SK-N-SH treated with all-trans-retinoic acid at 6 μM for 48 hours (cell line): Measurements from ENCODE around the gene USP5.

Source experiments
- ATAC-seq: fragments of 200-7000 bp; cut with Tn5 transposase; 3 replicates; pipeline ENCODE4 v1.9.1; 2020; ENCODE audit warnings: mild to moderate bottlenecking, moderate library complexity
- ARNTL ChIP-seq: fragments of 450-650 bp; formaldehyde crosslinking; IDR thresholded peaks from 2 replicates; pipeline ENCODE4 v1.5.0; 2020; ENCODE audit warnings: low read depth, mild to moderate bottlenecking, moderate library complexity, borderline replicate concordance
- BACH2 ChIP-seq: fragments of 250-450 bp; sonication (Bioruptor Pico); IDR thresholded peaks from 2 replicates; pipeline ENCODE4 v1.9.0; 2021; ENCODE audit warnings: mild to moderate bottlenecking, borderline replicate concordance
- CREB5 ChIP-seq: fragments of 250-450 bp; sonication (Bioruptor Pico); IDR thresholded peaks from 2 replicates; pipeline ENCODE4 v1.5.1; 2020; ENCODE audit warnings: low read depth, mild to moderate bottlenecking, moderate library complexity
- ESRRG ChIP-seq: fragments of 250-450 bp; sonication (Bioruptor Pico); IDR thresholded peaks from 2 replicates; pipeline ENCODE4 v1.6.1; 2021; ENCODE audit warnings: mild to moderate bottlenecking
- GLIS3 ChIP-seq: fragments of 250-450 bp; sonication (Bioruptor Pico); IDR thresholded peaks from 2 replicates; pipeline ENCODE4 v1.5.0; 2020; ENCODE audit warnings: mild to moderate bottlenecking, moderate library complexity
- ISL1 ChIP-seq: fragments of 250-450 bp; sonication (Bioruptor Pico); IDR thresholded peaks from 2 replicates; pipeline ENCODE4 v2.1.2; 2022; ENCODE audit warnings: mild to moderate bottlenecking, moderate library complexity
- OSR1 ChIP-seq: fragments of 250-450 bp; sonication (Bioruptor Pico); IDR thresholded peaks from 2 replicates; pipeline ENCODE4 v1.8.0; 2022; ENCODE audit warnings: moderate library complexity, mild to moderate bottlenecking, inconsistent platforms
- PATZ1 ChIP-seq: fragments of 250-450 bp; sonication (Bioruptor Pico); IDR thresholded peaks from 2 replicates; pipeline ENCODE4 v1.8.0; 2020; ENCODE audit warnings: mild to moderate bottlenecking, moderate library complexity, borderline replicate concordance
- POU6F1 ChIP-seq: fragments of 250-450 bp; sonication (Bioruptor Pico); IDR thresholded peaks from 2 replicates; pipeline ENCODE4 v1.8.0; 2021; ENCODE audit warnings: low read depth, mild to moderate bottlenecking, moderate library complexity, borderline replicate concordance
- PPARA ChIP-seq: fragments of 250-450 bp; sonication (Bioruptor Pico); IDR thresholded peaks from 2 replicates; pipeline ENCODE4 v1.5.0; 2020; ENCODE audit warnings: mild to moderate bottlenecking, borderline replicate concordance
- RARB ChIP-seq: fragments of 250-450 bp; sonication (Bioruptor Pico); IDR thresholded peaks from 2 replicates; pipeline ENCODE4 v1.8.0; 2021; ENCODE audit warnings: mild to moderate bottlenecking, moderate library complexity
- SNAI2 ChIP-seq: fragments of 250-450 bp; sonication (Bioruptor Pico); IDR thresholded peaks from 2 replicates; pipeline ENCODE4 v1.5.0; 2020; ENCODE audit warnings: mild to moderate bottlenecking, moderate library complexity
- TCF4 ChIP-seq: fragments of 250-450 bp; sonication (Bioruptor Pico); IDR thresholded peaks from 2 replicates; pipeline ENCODE4 v1.8.0; 2021; ENCODE audit warnings: mild to moderate bottlenecking, moderate library complexity, borderline replicate concordance
- TOX ChIP-seq: fragments of 250-450 bp; sonication (Bioruptor Pico); IDR thresholded peaks from 2 replicates; pipeline ENCODE4 v1.8.0; 2021; ENCODE audit warnings: mild to moderate bottlenecking, moderate library complexity, borderline replicate concordance
- TSHZ2 ChIP-seq: fragments of 250-450 bp; sonication (Bioruptor Pico); IDR thresholded peaks from 2 replicates; pipeline ENCODE4 v1.5.0; 2020; ENCODE audit warnings: mild to moderate bottlenecking, moderate library complexity
- ZC3H10 ChIP-seq: fragments of 250-450 bp; sonication (Bioruptor Pico); IDR thresholded peaks from 2 replicates; pipeline ENCODE4 v1.5.1; 2021; ENCODE audit warnings: mild to moderate bottlenecking, moderate library complexity
- ZFP3 ChIP-seq: fragments of 250-450 bp; sonication (Bioruptor Pico); IDR thresholded peaks from 2 replicates; pipeline ENCODE4 v1.5.0; 2020; ENCODE audit warnings: mild to moderate bottlenecking, moderate library complexity
- ZNF565 ChIP-seq: fragments of 450-650 bp; formaldehyde crosslinking; conservative IDR thresholded peaks from 2 replicates; pipeline ENCODE4 v1.5.0; 2020; ENCODE audit warnings: low read depth, mild to moderate bottlenecking, moderate library complexity
- ZNF70 ChIP-seq: fragments of 450-650 bp; formaldehyde crosslinking; IDR thresholded peaks from 2 replicates; pipeline ENCODE4 v1.5.0; 2020; ENCODE audit warnings: mild to moderate bottlenecking, moderate library complexity
- ZNF8 ChIP-seq: fragments of 450-650 bp; formaldehyde crosslinking; IDR thresholded peaks from 2 replicates; pipeline ENCODE4 v1.5.0; 2020; ENCODE audit warnings: mild to moderate bottlenecking, moderate library complexity

USP5 gene

GRCh38 chr12:6845395-6845794 lies 6.6 kb upstream of the USP5 start:
- no peak for ATAC-seq
- TF ChIP-seq RARB = no peak
- no peak for TF ChIP-seq TSHZ2 (CRISPR knock-in tag)
- TF ChIP-seq CREB5 (CRISPR knock-in tag) = no peak
- no peak for TF ChIP-seq ESRRG (CRISPR knock-in tag)
- no peak for TF ChIP-seq BACH2 (CRISPR knock-in tag)
- TF ChIP-seq ZNF8 (CRISPR knock-in tag) = no peak
- no peak for TF ChIP-seq ARNTL (CRISPR knock-in tag)
- TF ChIP-seq ZFP3 (CRISPR knock-in tag) = no peak
- TF ChIP-seq SNAI2 (CRISPR knock-in tag) = no peak
- TF ChIP-seq ZNF70 (CRISPR knock-in tag) = no peak
- no peak for TF ChIP-seq ZC3H10 (CRISPR knock-in tag)
- TF ChIP-seq TCF4 = no peak
- TF ChIP-seq GLIS3 (CRISPR knock-in tag) = no peak
- TF ChIP-seq PPARA (CRISPR knock-in tag) = no peak
- no peak for TF ChIP-seq TOX (CRISPR knock-in tag)
- no peak for TF ChIP-seq OSR1 (CRISPR knock-in tag)
- TF ChIP-seq POU6F1 (CRISPR knock-in tag) = no peak

GRCh38 chr12:6846316-6846869 lies 5.6 kb upstream of the USP5 start:
- TF ChIP-seq ZNF565 (CRISPR knock-in tag) = no peak
- TF ChIP-seq GLIS3 (CRISPR knock-in tag) = no peak
- TF ChIP-seq POU6F1 (CRISPR knock-in tag) = no peak
- no peak for TF ChIP-seq TOX (CRISPR knock-in tag)
- TF ChIP-seq SNAI2 (CRISPR knock-in tag) = no peak
- TF ChIP-seq ZNF70 (CRISPR knock-in tag) = no peak
- TF ChIP-seq ZC3H10 (CRISPR knock-in tag) = no peak
- no peak for TF ChIP-seq PATZ1 (CRISPR knock-in tag)
- TF ChIP-seq OSR1 (CRISPR knock-in tag) = no peak
- no peak for TF ChIP-seq ZNF8 (CRISPR knock-in tag)
- no peak for TF ChIP-seq ISL1 (CRISPR knock-in tag)
- no peak for TF ChIP-seq ESRRG (CRISPR knock-in tag)
- no peak for TF ChIP-seq ZFP3 (CRISPR knock-in tag)
- no peak for TF ChIP-seq TSHZ2 (CRISPR knock-in tag)
- no peak for TF ChIP-seq PPARA (CRISPR knock-in tag)
- TF ChIP-seq RARB = no peak
- TF ChIP-seq TCF4 = no peak
- no peak for ATAC-seq
